Pancreas (tissue), 10 donors: ENCODE results near the gene CDYL2. TPM values are rescaled to one million over a fixed set of nuclear protein-coding genes. Genes with fewer than 3 reads are reported as not detected.

ENCODE experiments used
- ATAC-seq, 4 donors: fragments of 200-7000 bp; cut with Tn5 transposase; one replicate each; pipeline versions ENCODE4 v1.8.0 to v1.9.1; 2020; ENCODE audit warnings: mild to moderate bottlenecking in 4 of 4, moderate library complexity in 4 of 4
- DNase-seq, 6 donors: peaks; one replicate each; pipeline ENCODE4 v3.0.0-alpha.2; 2020
- FAIRE-seq: peaks from 2 replicates; lab custom pipeline; 2012; peaks lifted over from hg19 to GRCh38; lab: Jason Lieb, UNC
- H3K27ac ChIP-seq, 4 donors: fragments of 200-600 bp; sonication (generic); 1 replicate in 3 of 4; 2 replicates in 1 of 4; pipeline versions ENCODE4 v1.5.0 to v1.8.0; 2020
- H3K27me3 ChIP-seq, 4 donors: fragments of 200-600 bp; one replicate each; pipeline ENCODE4 v1.8.0; 2021
- H3K36me3 ChIP-seq, 3 donors: fragments of 200-600 bp; sonication (generic) in 1 of 3; one replicate each; pipeline versions ENCODE4 v1.5.0 to v1.8.0; 2020 to 2021
- H3K4me1 ChIP-seq, 3 donors: fragments of 200-600 bp; one replicate each; pipeline ENCODE4 v1.8.0; 2021
- H3K4me3 ChIP-seq, 4 donors: fragments of 200-600 bp; sonication (generic) in 2 of 4; one replicate each; pipeline versions ENCODE4 v1.5.0 to v1.8.0; 2020 to 2021
- H3K9me3 ChIP-seq, 4 donors: fragments of 200-600 bp; one replicate each; pipeline ENCODE4 v1.8.0; 2021
- WGBS, 2 donors: extraction: QIAGEN DNeasy Blood & Tissue Kit; methylation state at CpG; one replicate each; pipeline ENCODE4 v1.1.7; 2013; 5-methylcytosine and 5-hydroxymethylcytosine counted together
- intact Hi-C, 3 donors: fragments of 100-400 bp; cut with DNase I; formaldehyde crosslinking; loops; one replicate each; pipeline versions ENCODE4 v1.11.1 to v1.14.2; 2022
- polyA plus RNA-seq, 2 donors: library from polyadenylated mRNA; stranded (reverse); fragments of 200-250 nt; gene quantifications; one replicate each; pipeline ENCODE4 v1.2.3, GENCODE V29; 2013
- total RNA-seq, 6 donors: library from RNA; stranded (reverse); fragmentation: NEBNext Ultra II Directional in 4 of 6; extraction: Animal tissue kit (Norgen Biotek cat#: 25700) in 4 of 6; gene quantifications; one replicate each; pipeline versions ENCODE4 v1.2.1 to v1.2.4, GENCODE V29; 2021 to 2023
- TF ChIP-seq, protein P1 (sequence below), 4 donors: fragments of 200-600 bp; sonication (generic) in 3 of 4; IDR thresholded peaks; one replicate each; pipeline versions ENCODE4 v1.5.0 to v1.8.0; 2021; ENCODE audit warnings: antibody characterized with exemption in 4 of 4
- donor health status: healthy with polysubstance abuse.
- donor health status: DM: no; HTN: no; CAD: no; lungs with moderate emphysema.
- donor health status: DM: no; HTN: no; CAD: no.
- donor health status: control.
- donor health status: control.
- donor health status: Bipolar disorder and iron deficiency.
- donor health status: DM: yes; HTN: yes; CAD: no.
- donor health status: DM: no; HTN: no; CAD: no.
- donor health status: DM: no; HTN: no; CAD: no.
- donor health status: DM: yes; HTN: yes; CAD: no.

CDYL2 gene
- total and polyA plus RNA-seq, 8 donors = 0.61 to 7.1 (median 3.1) TPM

DNA sequence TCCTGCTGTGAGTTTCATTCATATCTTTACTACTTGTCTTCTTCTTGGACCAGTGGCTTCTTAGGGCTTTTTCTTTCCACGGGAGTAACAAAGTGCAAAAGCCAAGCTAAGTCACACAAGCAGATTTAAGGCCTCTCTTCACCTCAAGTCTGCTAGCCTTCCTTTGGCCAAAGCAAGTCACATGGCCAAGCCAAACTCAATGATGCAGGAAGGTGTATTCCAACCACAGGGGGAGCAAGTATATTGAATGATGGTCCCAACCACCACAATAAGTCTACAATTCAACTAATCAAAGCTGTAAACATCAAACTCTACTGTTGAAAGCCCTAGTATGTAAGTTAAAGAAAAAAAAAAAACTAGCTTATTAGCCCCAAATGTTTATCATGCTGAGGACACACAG, 44.5 kb upstream of the CDYL2 start:
- 82 to 86% methylated on average over 1 of the region's 1 CpG for WGBS, 2 donors
- TF ChIP-seq, protein P1, sequence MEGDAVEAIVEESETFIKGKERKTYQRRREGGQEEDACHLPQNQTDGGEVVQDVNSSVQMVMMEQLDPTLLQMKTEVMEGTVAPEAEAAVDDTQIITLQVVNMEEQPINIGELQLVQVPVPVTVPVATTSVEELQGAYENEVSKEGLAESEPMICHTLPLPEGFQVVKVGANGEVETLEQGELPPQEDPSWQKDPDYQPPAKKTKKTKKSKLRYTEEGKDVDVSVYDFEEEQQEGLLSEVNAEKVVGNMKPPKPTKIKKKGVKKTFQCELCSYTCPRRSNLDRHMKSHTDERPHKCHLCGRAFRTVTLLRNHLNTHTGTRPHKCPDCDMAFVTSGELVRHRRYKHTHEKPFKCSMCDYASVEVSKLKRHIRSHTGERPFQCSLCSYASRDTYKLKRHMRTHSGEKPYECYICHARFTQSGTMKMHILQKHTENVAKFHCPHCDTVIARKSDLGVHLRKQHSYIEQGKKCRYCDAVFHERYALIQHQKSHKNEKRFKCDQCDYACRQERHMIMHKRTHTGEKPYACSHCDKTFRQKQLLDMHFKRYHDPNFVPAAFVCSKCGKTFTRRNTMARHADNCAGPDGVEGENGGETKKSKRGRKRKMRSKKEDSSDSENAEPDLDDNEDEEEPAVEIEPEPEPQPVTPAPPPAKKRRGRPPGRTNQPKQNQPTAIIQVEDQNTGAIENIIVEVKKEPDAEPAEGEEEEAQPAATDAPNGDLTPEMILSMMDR (IDR thresholded peaks at IDR 0.05) = no peak
- Histone ChIP-seq H3K9me3 (peaks cover 0 to 4% (median 0%) of the 10 kb centered on the region in 4 donors), H3K4me1 (no peaks in the 10 kb centered on the region), H3K36me3 (no peaks in the 10 kb centered on the region), H3K27ac (no peak overlapping the region), H3K27me3 (no peaks in the 10 kb centered on the region), H3K4me3 (no peak overlapping the region)
- FAIRE-seq (no peak), DNase-seq (no peak), ATAC-seq (no peak)
- intact Hi-C loops = no loop called here

DNA sequence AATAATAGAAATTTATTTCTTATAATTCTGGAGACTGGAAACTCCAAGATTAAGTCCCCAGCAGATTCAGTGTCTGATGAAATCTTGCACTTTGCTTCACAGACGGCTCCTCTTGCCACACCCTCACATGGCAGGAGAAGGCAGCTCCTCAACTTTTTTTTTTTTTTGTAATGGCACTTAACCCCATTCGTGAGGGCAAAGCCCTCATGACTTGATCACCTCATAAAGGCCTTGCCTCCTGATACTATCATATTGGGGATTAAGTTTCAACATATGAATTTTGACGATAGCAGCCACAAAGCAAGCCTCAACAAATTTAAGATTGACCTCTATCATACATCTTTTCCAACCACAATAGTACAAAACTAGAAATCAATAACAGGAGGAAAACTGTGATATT, 42.3 kb upstream of the CDYL2 start:
- H3K27ac ChIP-seq = no peak overlapping the region
- H3K4me1 ChIP-seq = no peaks in the 10 kb centered on the region
- H3K9me3 ChIP-seq = peaks cover 0 to 4% (median 0%) of the 10 kb centered on the region in 4 donors
- no peak overlapping the region for H3K4me3 ChIP-seq
- DNase-seq (no peak), FAIRE-seq (no peak), ATAC-seq (no peak)
- no peaks in the 10 kb centered on the region for H3K27me3 ChIP-seq
- WGBS, 2 donors = 67 to 70% methylated on average over 3 of the region's 3 CpGs
- TF ChIP-seq, protein P1 (IDR thresholded peaks at IDR 0.05) = no peak
- intact Hi-C loops = no loop called here
- no peaks in the 10 kb centered on the region for H3K36me3 ChIP-seq

DNA sequence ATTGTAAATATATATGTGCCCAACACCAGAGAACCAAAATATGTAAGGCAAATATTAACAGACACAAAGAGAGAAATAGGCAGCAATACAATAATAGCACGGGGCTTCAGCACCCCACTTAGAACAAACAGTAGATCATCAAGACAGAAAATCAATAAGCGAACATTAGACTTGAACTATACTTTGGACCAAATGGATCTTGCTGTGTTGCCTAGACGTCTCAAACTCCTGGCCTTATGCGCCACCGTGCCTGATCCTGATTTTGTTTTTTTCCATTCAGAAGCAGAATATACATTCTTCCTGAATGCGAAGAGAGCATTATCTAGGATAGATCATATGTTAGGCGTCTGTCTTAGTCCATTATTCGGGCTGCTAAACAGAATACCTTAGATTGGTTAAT, 41.9 kb upstream of the CDYL2 start:
- H3K9me3 ChIP-seq = peaks cover 0 to 4% (median 0%) of the 10 kb centered on the region in 4 donors
- H3K27me3 ChIP-seq = no peaks in the 10 kb centered on the region
- H3K4me3 ChIP-seq = no peak overlapping the region
- H3K4me1 ChIP-seq = no peaks in the 10 kb centered on the region
- DNase-seq (no peak), ATAC-seq (no peak), FAIRE-seq (no peak)
- H3K36me3 ChIP-seq = no peaks in the 10 kb centered on the region
- intact Hi-C loops = no loop called here
- no peak overlapping the region for H3K27ac ChIP-seq
- TF ChIP-seq, protein P1 (IDR thresholded peaks at IDR 0.05) = no peak
- WGBS, 2 donors = 48 to 52% methylated on average over 8 of the region's 8 CpGs

DNA sequence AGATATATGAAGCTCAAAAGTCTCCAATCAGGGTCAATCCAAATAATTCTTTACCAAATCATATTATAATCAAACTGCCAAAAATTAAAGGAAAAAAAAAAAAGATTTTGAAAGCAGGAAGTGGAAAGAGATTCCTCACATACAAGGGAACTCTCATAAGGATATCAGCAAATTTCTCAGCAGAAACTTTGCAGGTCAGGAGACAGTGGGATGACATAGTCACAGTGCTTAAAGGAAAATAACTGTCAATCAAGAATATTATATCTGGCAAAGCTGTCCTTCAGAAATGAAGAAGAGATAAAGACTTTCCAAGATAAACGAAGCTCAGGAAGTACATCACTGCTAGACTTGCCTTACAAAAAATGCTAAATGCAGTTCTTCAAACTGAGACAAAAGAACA, 40.0 kb upstream of the CDYL2 start:
- H3K27me3 ChIP-seq = no peaks in the 10 kb centered on the region
- TF ChIP-seq, protein P1 (IDR thresholded peaks at IDR 0.05) = no peak
- H3K4me3 ChIP-seq = no peak overlapping the region
- H3K27ac ChIP-seq = no peak overlapping the region
- ATAC-seq (no peak), FAIRE-seq (no peak), DNase-seq (no peak)
- no peaks in the 10 kb centered on the region for H3K36me3 ChIP-seq
- WGBS, 2 donors = 84 to 97% methylated on average over 1 of the region's 1 CpG
- intact Hi-C loops = no loop called here
- H3K9me3 ChIP-seq = peaks cover 0 to 4% (median 0%) of the 10 kb centered on the region in 4 donors
- H3K4me1 ChIP-seq = no peaks in the 10 kb centered on the region

DNA sequence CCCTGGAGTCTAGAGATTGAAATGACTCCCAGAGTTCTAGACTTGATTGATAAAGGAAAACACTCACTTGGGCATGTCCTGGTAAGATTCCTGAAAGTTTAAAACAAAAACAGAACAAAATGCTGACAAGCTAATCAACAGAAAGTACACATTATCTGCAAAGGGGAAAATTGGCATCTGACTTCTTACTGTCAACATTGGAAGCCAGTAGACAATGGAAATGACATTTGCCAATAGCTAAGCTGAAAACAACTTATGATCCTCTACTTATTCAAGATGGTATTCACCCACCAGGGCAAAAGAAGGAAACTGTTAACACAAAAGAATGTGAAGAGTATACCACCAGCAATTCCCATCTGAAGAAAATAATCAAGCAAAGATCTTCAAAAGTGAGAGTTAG, 36.8 kb upstream of the CDYL2 start:
- no peak for DNase-seq
- peaks cover 0 to 4% (median 0%) of the 10 kb centered on the region in 4 donors for H3K9me3 ChIP-seq
- no peak for ATAC-seq
- no peak overlapping the region for H3K4me3 ChIP-seq
- no peaks in the 10 kb centered on the region for H3K4me1 ChIP-seq
- FAIRE-seq = no peak
- intact Hi-C loops = no loop called here
- H3K27me3 ChIP-seq = no peaks in the 10 kb centered on the region
- H3K36me3 ChIP-seq = no peaks in the 10 kb centered on the region
- H3K27ac ChIP-seq = no peak overlapping the region
- TF ChIP-seq, protein P1 (IDR thresholded peaks at IDR 0.05) = no peak
